HCEC 1CT (cell line): ENCODE measurements around the gene HIGD1B.

Source experiments
- DNase-seq: peaks from one replicate; pipeline ENCODE4 v3.0.0-alpha.2; 2017

HIGD1B gene

GRCh38 chr17:44840274-44840673, 7.4 kb upstream of the HIGD1B start:
- DNase-seq = no peak

- DNase-seq = no peak
These were observed 6.7 kb upstream of the HIGD1B start for GRCh38 chr17:44840936-44841335.

DNA sequence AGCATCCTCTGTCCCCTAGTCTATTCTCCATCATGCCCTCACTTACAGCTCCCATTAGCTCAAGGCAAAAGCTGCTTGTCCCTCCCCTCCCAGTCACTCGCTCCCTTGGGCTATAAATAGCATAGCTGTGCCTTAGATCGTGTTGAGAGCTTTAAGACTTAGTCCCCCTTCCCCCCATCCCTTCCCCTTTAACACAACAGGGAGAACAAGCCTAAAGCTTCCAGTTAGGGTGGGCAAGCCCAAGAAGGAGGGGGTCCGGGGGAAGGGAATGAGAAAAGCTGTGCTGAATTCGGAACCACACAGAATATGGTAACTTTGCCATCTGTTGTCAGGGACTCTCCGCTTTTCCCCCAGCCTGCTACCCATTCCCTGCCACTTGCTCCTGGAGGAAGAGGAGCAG, 4.9 kb upstream of the HIGD1B start:
- no peak for DNase-seq

DNA sequence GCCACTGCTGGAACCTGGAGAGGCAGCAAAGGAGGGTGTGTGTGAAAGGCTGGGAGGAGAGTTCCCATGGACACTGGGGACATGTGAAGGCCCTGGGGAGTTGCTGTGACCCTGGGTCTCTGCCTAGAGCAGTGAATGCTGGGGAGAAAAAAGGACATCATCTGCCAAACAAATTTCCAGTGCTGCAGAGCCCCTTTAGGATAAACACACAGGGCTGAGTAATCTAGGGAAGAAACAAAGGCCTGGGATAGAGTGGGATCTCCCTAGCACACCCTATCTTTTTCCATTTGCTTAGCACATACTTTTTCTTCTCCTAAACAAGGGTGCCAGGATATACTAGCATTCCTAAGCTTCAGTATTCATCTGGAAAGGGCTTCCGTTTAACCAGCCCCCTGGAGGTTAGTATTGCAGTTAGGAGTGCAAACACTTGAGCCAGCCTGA, 3.3 kb upstream of the HIGD1B start:
- peak; percentile 48 for DNase-seq

DNA sequence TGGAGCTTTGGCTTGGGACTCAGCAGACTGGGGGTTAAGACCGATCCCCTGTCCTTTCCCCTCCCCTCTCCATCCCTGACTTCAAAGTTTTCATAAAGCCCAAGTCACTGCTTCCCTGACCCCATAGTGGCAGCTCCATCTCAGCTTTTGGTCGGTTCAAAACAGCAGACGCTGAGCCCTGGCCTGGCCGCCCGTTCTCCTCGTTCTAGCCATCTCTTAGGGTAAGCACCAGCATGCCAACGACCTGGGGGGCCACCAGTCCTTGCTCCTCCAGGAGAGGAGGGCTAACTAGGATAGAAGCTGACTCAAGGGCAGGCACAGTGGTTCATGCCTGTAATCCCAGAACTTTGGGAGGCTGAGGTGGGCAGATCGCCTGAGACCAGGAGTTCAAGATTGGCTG, 1.5 kb upstream of the HIGD1B start:
- no peak for DNase-seq

DNA sequence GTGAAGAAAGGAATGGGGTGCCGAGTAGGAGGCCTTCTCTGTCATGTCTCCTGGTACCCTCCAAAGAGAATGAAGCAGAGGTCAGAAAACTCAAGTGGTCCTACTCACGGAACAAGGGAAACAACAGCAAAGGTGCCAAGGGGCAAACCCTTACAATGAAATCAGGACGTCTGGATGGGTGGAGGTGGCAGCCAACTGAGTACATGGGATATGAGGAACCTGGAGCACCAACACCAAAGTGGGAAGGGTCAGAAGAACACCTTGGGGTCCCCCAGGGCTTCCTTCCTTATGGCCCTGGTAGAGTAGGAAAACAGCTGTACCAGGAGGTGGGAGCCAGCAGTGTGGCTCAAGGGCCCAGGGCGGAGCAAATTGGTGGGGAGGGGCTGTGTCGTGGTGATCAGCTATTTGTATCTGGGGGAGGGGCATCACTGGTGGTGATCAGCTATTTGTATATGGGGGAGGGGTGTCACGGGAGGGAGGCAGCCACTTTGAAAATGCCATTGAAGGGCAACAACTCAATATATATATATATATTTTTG, 643 bp downstream of the HIGD1B start:
- no peak for DNase-seq

GRCh38 chr17:44848961-44849489, 1.3 kb downstream of the HIGD1B start:
- no peak for DNase-seq

- DNase-seq = no peak
These were observed 2.3 kb downstream of the HIGD1B start for GRCh38 chr17:44850025-44850424.

DNA sequence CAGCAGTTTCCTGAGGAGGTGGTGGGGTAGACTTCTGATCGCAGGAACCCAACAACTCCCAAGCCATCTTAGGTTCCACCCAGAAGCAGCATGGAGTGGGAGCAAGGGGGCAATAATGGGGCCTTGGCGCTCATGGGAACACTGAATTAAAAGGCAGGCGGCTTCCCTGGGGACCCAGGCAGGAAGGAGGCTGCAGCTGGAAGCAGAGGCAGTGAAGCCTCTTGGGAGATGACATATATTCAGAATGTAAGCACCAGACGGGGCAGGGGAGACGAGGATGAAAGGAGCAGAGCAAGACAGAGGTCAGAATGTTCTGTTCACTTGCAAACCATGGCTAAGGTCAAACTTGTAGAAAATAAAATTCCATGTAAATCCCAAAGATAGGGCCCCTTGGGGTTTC, 2.9 kb downstream of the HIGD1B start:
- no peak for DNase-seq

DNA sequence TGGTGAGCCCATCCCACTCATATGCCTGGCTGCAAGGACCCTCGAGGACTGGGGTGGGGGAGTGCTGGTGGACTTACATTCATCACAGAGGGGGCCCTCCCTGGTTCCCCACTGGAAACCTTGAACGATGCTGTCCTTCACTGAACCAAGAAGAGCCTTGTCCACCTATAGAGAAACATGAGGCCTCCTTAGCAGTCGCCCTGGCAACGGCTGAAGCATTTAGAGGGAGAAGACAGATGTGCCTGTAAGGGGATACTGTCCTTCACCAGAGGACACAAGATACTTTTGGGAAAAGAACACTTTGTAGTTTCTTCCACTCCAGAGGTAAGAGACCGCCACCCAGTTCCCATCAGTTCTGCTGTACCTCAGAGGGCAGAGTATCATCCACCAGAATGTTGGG, 6.5 kb downstream of the HIGD1B start:
- no peak for DNase-seq

- DNase-seq = no peak
These were observed 12.0 kb downstream of the HIGD1B start for GRCh38 chr17:44859701-44860100.

GRCh38 chr17:44862278-44862914, 14.7 kb downstream of the HIGD1B start:
- DNase-seq = no peak

- no peak for DNase-seq
These were observed 15.6 kb downstream of the HIGD1B start for GRCh38 chr17:44863061-44863918.

DNA sequence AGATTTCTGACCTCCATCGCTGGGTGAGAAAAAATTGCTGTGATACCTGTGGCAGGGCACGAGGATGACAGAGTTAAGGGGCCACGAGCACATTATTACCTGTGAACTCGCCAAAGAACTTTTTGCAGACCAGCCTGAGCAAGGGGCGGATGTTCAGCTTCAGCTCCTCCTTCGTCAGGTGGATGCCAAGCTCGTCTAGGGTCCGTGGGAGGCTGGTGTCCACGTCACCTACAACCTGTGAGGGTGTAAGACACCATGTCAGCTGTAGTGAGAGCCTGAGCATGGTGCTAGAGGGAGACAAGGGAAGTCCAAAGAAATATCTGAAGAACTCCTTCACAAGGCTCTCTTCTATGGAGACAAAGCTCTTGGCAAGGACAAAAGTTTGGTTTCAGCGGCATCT, 17.1 kb downstream of the HIGD1B start:
- DNase-seq = no peak

DNA sequence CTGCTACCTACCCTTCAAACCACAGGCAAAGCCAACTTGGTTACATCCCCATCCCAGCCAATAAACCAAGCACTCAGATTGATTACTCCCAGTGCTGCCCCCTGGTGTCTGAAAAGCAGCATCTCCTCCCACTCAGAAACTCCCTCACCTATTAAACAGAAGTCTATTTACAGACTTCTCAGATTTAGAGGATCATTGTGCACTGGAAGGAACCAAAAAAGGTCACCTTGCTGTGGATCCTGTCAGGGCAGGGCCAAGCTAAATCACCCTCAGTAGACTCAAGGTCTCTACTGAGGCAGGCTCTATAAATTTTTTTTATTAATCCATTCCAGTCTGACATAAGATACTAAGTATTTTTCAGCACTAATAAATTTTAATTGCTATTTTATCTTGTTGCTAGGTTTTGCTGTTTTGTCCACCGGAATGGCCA, 17.6 kb downstream of the HIGD1B start:
- peak; percentile 63 for DNase-seq

DNA sequence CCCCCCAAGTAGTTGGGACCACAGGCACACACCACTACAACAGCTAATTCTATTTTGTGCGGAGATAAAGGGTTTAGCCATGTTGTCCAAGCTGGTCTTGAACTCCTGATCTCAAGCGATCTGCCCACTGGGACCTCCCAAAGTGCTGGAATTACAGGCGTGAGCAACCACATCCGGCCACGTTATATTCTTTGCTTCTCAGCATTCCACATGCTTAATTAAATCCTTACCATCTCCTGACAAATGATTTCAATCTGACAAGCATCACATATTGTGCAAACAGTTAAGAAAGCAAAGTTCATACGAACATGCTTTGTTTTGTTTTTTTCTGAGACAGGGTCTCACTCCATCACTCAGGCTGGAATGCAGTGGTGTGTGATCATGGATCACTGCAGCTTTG, 18.2 kb downstream of the HIGD1B start:
- DNase-seq = no peak

DNA sequence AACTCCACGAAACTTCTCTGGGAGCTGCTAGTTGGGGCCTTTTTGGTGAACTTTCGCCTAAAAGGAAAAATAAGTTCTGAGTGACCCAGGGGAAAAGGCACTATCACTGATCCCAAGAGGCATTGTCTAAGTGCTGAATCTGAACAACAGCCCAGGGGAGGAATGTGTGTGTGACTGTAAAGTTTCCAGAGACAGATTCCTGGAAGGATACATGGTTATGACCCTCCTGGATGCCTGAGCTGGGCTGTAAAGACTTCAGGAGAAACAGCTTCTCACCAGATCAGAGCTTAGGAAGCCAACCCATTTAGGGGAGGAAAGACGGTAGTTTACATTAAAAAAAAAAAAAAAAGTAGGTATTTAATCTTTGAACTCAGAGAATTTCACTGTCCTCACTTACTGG, 20.2 kb downstream of the HIGD1B start:
- no peak for DNase-seq

DNA sequence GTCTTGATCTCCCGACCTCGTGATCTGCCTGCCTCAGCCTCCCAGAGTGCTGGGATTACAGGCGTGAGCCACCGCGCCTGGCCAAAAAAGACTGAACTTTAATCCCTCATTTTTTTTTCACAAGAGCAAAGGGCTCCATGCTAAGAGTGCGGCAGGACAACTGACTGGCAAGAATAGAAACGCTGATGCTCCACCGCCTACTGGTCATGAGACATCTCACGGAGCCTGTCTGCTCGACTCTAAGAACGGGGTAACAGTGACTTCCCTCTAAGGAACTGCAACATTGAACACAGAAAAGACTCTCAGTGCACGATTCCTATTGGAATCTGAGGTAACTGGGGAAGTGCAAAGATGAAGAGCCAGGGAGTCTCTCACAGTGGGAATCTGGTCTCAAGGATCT, 23.9 kb downstream of the HIGD1B start:
- DNase-seq = no peak

DNA sequence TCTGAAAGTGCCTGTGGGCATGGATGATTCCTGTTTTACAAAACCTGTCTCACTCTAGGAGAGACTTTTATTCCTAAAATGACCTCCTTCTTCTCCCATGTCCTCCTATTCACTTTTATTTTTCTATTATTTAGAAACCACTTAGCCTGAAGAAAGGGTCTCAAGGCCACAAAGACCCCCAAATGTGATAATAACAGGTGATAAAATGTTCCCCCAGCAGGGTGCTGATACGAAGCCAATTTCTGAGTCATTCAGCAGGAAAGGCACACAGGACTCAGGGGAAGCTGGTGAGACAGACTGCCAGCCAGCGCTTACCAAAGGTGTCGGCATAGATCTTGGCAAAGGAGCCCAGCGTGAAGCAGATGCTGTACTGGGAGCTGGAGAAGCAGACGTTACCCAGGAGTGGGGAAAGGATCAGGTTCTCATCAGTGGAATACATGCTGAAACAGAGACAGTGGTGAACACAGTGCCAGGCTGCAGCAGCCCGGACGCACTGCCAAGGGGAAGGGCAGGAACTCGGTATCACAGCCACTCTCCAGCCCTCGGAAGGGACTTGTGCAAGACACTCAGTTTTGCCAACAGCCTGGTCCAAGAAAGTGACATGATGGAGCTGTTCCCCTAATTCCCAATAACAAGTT, 24.6 kb downstream of the HIGD1B start:
- no peak for DNase-seq

GRCh38 chr17:44875761-44876160, 28.1 kb downstream of the HIGD1B start:
- DNase-seq = no peak

GRCh38 chr17:44877121-44877520, 29.4 kb downstream of the HIGD1B start:
- DNase-seq = no peak

DNA sequence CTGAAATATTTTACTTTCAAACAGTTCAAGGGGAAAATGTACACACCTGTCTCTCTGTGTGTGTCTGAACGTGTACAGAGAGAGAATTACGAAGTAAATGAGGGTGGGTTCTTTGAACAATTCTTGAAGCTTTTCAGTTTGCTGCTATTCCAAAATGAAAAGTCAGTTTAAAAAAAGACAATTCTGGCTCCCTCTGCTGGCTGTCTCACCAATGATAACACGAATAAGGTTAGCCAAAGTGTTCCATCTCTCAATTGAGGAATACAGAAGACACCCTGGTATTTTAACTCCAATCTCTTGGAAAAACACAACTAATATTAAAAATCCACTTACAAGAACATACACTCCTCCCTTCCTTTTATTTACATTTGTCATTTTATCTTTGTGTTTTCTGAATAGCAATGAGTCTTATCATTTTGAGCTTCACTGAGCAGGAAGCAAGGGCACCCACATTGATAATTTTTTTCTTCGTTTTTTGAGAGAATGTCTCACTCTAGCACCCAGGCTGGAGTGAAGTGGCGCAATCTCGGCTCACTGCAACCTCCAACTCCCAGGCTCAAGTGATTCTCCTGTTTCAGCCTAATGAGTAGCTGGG, 31.0 kb downstream of the HIGD1B start:
- DNase-seq = peak; percentile 20

GRCh38 chr17:44879376-44879775, 31.7 kb downstream of the HIGD1B start:
- DNase-seq = no peak
